Panc1 (cell line): ENCODE data around the gene KRT1. TPM values are rescaled to one million over a fixed set of nuclear protein-coding genes. Genes with fewer than 3 reads are reported as not detected.

Experiments
- ATAC-seq: fragments of 200-7000 bp; cut with Tn5 transposase; 2 replicates; pipeline ENCODE4 v1.9.1; 2020; ENCODE audit warnings: mild to moderate bottlenecking, moderate library complexity
- BruUV-seq: library from RNA; stranded (reverse); fragments of 400-500 nt; replicated peaks from 2 replicates; lab custom pipeline; 2021; lab: Mats Ljungman, UMichigan
- CTCF ChIA-PET: fragments of 300-600 bp; sonication (Branson Sonifier 250); formaldehyde crosslinking; loops from one replicate; lab custom pipeline; 2022; ENCODE audit warnings: antibody characterized with exemption; lab: Charles Lee
- POLR2A ChIA-PET: fragments of 300-600 bp; sonication (Branson Sonifier 250); formaldehyde crosslinking; loops from one replicate; lab custom pipeline; 2022; ENCODE audit warnings: antibody characterized with exemption; lab: Charles Lee
- DNase-seq: peaks from one replicate; pipeline ENCODE4 v3.0.0-alpha.2; 2010; ENCODE audit warnings: low read depth, low spot score
- H3K27ac ChIP-seq: 2 replicates; pipeline ENCODE4 v1.5.1; 2011; ENCODE audit warnings: mild to moderate bottlenecking, low read length, inconsistent platforms
- H3K27me3 ChIP-seq: fragments of 200-500 bp; sonication (Bioruptor generic); 2 replicates; pipeline ENCODE4 v1.6.0; 2014; ENCODE audit warnings: low read length, inconsistent platforms; ENCODE audit not compliant: control insufficient read depth, insufficient read depth
- H3K36me3 ChIP-seq: fragments of 200-500 bp; sonication (Bioruptor generic); 2 replicates; pipeline ENCODE4 v1.5.1; 2014; ENCODE audit warnings: inconsistent platforms, mild to moderate bottlenecking, low read length, moderate library complexity; ENCODE audit not compliant: control insufficient read depth, insufficient read depth
- H3K4me1 ChIP-seq: 2 replicates; pipeline ENCODE4 v1.5.1; 2011; ENCODE audit warnings: inconsistent platforms, mild to moderate bottlenecking, low read length, moderate library complexity; ENCODE audit not compliant: control insufficient read depth, insufficient read depth
- H3K4me3 ChIP-seq, 2 experiments: 2 replicates each; pipeline ENCODE4 v1.5.1; 2011 to 2012; ENCODE audit warnings: low read depth in 2 of 2, low read length in 2 of 2, mild to moderate bottlenecking in 2 of 2, inconsistent platforms in 1 of 2, moderate library complexity in 1 of 2
- H3K9me3 ChIP-seq: fragments of 200-500 bp; sonication (Bioruptor generic); 2 replicates; pipeline ENCODE4 v1.5.1; 2014; ENCODE audit warnings: low read depth, mild to moderate bottlenecking, inconsistent platforms, low read length, moderate library complexity; ENCODE audit not compliant: control insufficient read depth, insufficient read depth
- CTCF ChIP-seq: fragments of 450-650 bp; IDR thresholded peaks from 2 replicates; pipeline ENCODE4 v1.5.1; 2017; ENCODE audit warnings: mild to moderate bottlenecking
- POLR2AphosphoS5 ChIP-seq: IDR thresholded peaks from 2 replicates; pipeline ENCODE4 v1.6.1; 2012; ENCODE audit warnings: mild to moderate bottlenecking, low read depth, low read length, moderate library complexity
- REST ChIP-seq, 2 experiments: IDR thresholded peaks; 2 replicates each; pipeline ENCODE4 v1.6.1; 2011 to 2012; ENCODE audit warnings: low read depth in 2 of 2, control low read depth in 1 of 2, low read length in 1 of 2, mild to moderate bottlenecking in 1 of 2, moderate library complexity in 1 of 2; ENCODE audit not compliant: insufficient read depth in 1 of 2
- SIN3A ChIP-seq: IDR thresholded peaks from 2 replicates; pipeline ENCODE4 v1.6.1; 2012; ENCODE audit warnings: low read depth, mild to moderate bottlenecking, low read length, moderate library complexity, borderline replicate concordance; ENCODE audit not compliant: insufficient read depth
- TCF7L2 ChIP-seq: IDR thresholded peaks from 2 replicates; pipeline ENCODE4 v1.6.1; 2011; ENCODE audit warnings: mild to moderate bottlenecking, low read depth, low read length, inconsistent platforms
- in situ Hi-C: cut with HindIII; loops from 2 replicates; pipeline ENCODE4 v1.10.0; 2016; ENCODE audit warnings: low sequenced_read_pairs, low pct_unique_long_range_greater_than_20kb
- intact Hi-C: fragments of 100-400 bp; cut with micrococcal nuclease; formaldehyde crosslinking; loops from one replicate; pipeline ENCODE4 v1.10.0; 2022; ENCODE audit not compliant: unreplicated experiment
- total RNA-seq: library from RNA; stranded (reverse); gene quantifications from one replicate; pipeline ENCODE4 v1.2.1, GENCODE V29; 2021; ENCODE audit not compliant: unreplicated experiment

KRT1 gene
- total RNA-seq, 1 experiment from 2014 or later, result not detected

GRCh38 chr12:52691076-52691840, 11.1 kb upstream of the KRT1 start:
- intact Hi-C loops, result no loop called here
- ChIA-PET CTCF (no interaction called here), POLR2A (interaction anchor here (0.7 kb wide), 1 partner anchor 108 kb away, joined by 3 read pairs; no protein-coding TSS in a partner anchor)

More at GRCh38 chr12:52691076-52691840, 11.1 kb upstream of the KRT1 start:
- H3K27ac ChIP-seq, result no peak overlapping the region
- no peaks in the 10 kb centered on the region for H3K9me3 ChIP-seq
- H3K4me1 ChIP-seq, result no peaks in the 10 kb centered on the region; the same call in 1 of the 2 replicates
- H3K36me3 ChIP-seq, result no peaks in the 10 kb centered on the region
- ATAC-seq (peak; percentile 56), DNase-seq (no peak)
- no peak for TF ChIP-seq POLR2AphosphoS5
- TF ChIP-seq REST (IDR thresholded peaks at IDR 0.05; ENCODE audit: insufficient read depth in 1 of 2, low read depth in 2 of 2, low read length in 1 of 2), result no peak
- no peak for TF ChIP-seq SIN3A
- no peak for TF ChIP-seq TCF7L2
- no peak for TF ChIP-seq CTCF
- no TSS peak for BruUV-seq
- peaks cover 25% of the 10 kb centered on the region for H3K27me3 ChIP-seq
- H3K4me3 ChIP-seq, result peak overlapping the region; percentile 23 to 29
- in situ Hi-C loops, result no loop called here
